Osteoblast (primary cell): ENCODE results near the gene UBE2E2. TPM values are rescaled to one million over a fixed set of nuclear protein-coding genes. Genes with fewer than 3 reads are reported as not detected.
"Not testable (repeated sequence)": the region's sequence is repeated elsewhere in the genome, so short reads cannot be mapped to it uniquely, and the experiment has no call there.

Source experiments
- DNase-seq: peaks from one replicate; pipeline ENCODE4 v3.0.0; 2011; ENCODE audit warnings: low spot score, mixed read lengths; ENCODE audit not compliant: insufficient read length; ENCODE audit errors: missing footprints
- H2AFZ ChIP-seq: 2 replicates; pipeline ENCODE4 v1.6.0; 2011; ENCODE audit warnings: mild to moderate bottlenecking, low read length
- H3K27ac ChIP-seq: 2 replicates; pipeline ENCODE4 v1.5.1; 2011; ENCODE audit warnings: mild to moderate bottlenecking, low read depth, low read length, moderate library complexity
- H3K27me3 ChIP-seq: 2 replicates; pipeline ENCODE4 v1.6.0; 2012; ENCODE audit warnings: mild to moderate bottlenecking, control low read depth, inconsistent platforms, low read length, moderate library complexity; ENCODE audit not compliant: insufficient read depth
- H3K36me3 ChIP-seq: 2 replicates; pipeline ENCODE4 v1.5.1; 2011; ENCODE audit warnings: mild to moderate bottlenecking, low read length, control low read depth, moderate library complexity; ENCODE audit not compliant: insufficient read depth
- H3K4me1 ChIP-seq: 2 replicates; pipeline ENCODE4 v1.5.1; 2011; ENCODE audit warnings: mild to moderate bottlenecking, low read length, control low read depth, moderate library complexity; ENCODE audit not compliant: insufficient read depth
- H3K4me2 ChIP-seq: 2 replicates; pipeline ENCODE4 v1.6.0; 2011; ENCODE audit warnings: mild to moderate bottlenecking, low read length; ENCODE audit not compliant: insufficient read depth
- H3K4me3 ChIP-seq: fragments of 200-600 bp; sonication (generic); 3 replicates; pipeline ENCODE4 v1.5.1; 2012; ENCODE audit warnings: mild to moderate bottlenecking, low read length, inconsistent platforms; ENCODE audit not compliant: insufficient read depth
- H3K79me2 ChIP-seq: 2 replicates; pipeline ENCODE4 v1.6.0; 2012; ENCODE audit warnings: mild to moderate bottlenecking, low read length, control low read depth, inconsistent platforms; ENCODE audit not compliant: insufficient read depth
- H3K9me3 ChIP-seq: 2 replicates; pipeline ENCODE4 v1.5.1; 2011; ENCODE audit warnings: low read depth, low read length, control low read depth
- H4K20me1 ChIP-seq: 2 replicates; pipeline ENCODE4 v1.6.0; 2012; ENCODE audit warnings: mild to moderate bottlenecking, low read length, control low read depth; ENCODE audit not compliant: insufficient read depth
- CTCF ChIP-seq: IDR thresholded peaks from 2 replicates; pipeline ENCODE4 v1.5.1; 2011; ENCODE audit warnings: mild to moderate bottlenecking, low read depth, low read length, moderate library complexity; ENCODE audit errors: extremely low read depth
- total RNA-seq: library from RNA; depleted of rRNA; stranded (reverse); fragments of >200 nt; gene quantifications from 2 replicates; pipeline ENCODE4 v1.2.3, GENCODE V29; 2012

The UBE2E2 gene
- total RNA-seq, 1 donor = 49.6 TPM

GRCh38 chr3:23615068-23615467 lies 411.9 kb downstream of the UBE2E2 start:
- no peak for TF ChIP-seq CTCF
- Histone ChIP-seq H3K36me3 (no peaks in the 10 kb centered on the region), H3K4me1 (peaks cover 12% of the 10 kb centered on the region), H2AFZ (no peak overlapping the region), H3K4me2 (no peak overlapping the region), H3K79me2 (no peaks in the 10 kb centered on the region), H3K27me3 (no peaks in the 10 kb centered on the region), H3K4me3 (no peak overlapping the region), H3K27ac (no peak overlapping the region), H3K9me3 (no peaks in the 10 kb centered on the region), H4K20me1 (no peaks in the 10 kb centered on the region)
- no peak for DNase-seq

GRCh38 chr3:23618475-23618874 lies 415.3 kb downstream of the UBE2E2 start:
- not testable (repeated sequence) for DNase-seq, H3K79me2 ChIP-seq, H3K4me1 ChIP-seq, H3K4me3 ChIP-seq, H4K20me1 ChIP-seq, H3K27ac ChIP-seq, H3K4me2 ChIP-seq, H3K27me3 ChIP-seq, H2AFZ ChIP-seq, H3K36me3 ChIP-seq, H3K9me3 ChIP-seq

GRCh38 chr3:23619705-23620637 lies 416.8 kb downstream of the UBE2E2 start:
- Histone ChIP-seq H3K9me3 (no peaks in the 10 kb centered on the region), H3K27me3 (no peaks in the 10 kb centered on the region), H3K4me3 (no peak overlapping the region), H4K20me1 (no peaks in the 10 kb centered on the region), H2AFZ (no peak overlapping the region), H3K79me2 (no peaks in the 10 kb centered on the region), H3K4me1 (no peaks in the 10 kb centered on the region), H3K27ac (no peak overlapping the region), H3K36me3 (no peaks in the 10 kb centered on the region), H3K4me2 (no peak overlapping the region)
- DNase-seq = no peak
- TF ChIP-seq CTCF = no peak

GRCh38 chr3:23620638-23621015 lies 417.5 kb downstream of the UBE2E2 start:
- Histone ChIP-seq H2AFZ (no peak overlapping the region), H3K27ac (no peak overlapping the region), H3K9me3 (no peaks in the 10 kb centered on the region), H3K36me3 (no peaks in the 10 kb centered on the region), H4K20me1 (no peaks in the 10 kb centered on the region), H3K4me1 (no peaks in the 10 kb centered on the region), H3K27me3 (no peaks in the 10 kb centered on the region), H3K4me3 (no peak overlapping the region), H3K4me2 (no peak overlapping the region), H3K79me2 (no peaks in the 10 kb centered on the region)
- DNase-seq = no peak
- no peak for TF ChIP-seq CTCF
